Tongue (tissue), 2 donors: ENCODE data around the gene PLPPR5. TPM values are rescaled to one million over a fixed set of nuclear protein-coding genes. Genes with fewer than 3 reads are reported as not detected.
A peak's percentile ranks its signal among the peaks of the same experiment; 100 is the strongest.
"Not testable (repeated sequence)": the region's sequence is repeated elsewhere in the genome, so short reads cannot be mapped to it uniquely, and the experiment has no call there.

ENCODE experiments used
- DNase-seq: peaks from one replicate; pipeline ENCODE4 v3.0.0-alpha.2; 2015
- total RNA-seq: library from RNA; depleted of rRNA; stranded (reverse); fragments of >200 nt; gene quantifications from one replicate; pipeline ENCODE4 v1.2.3, GENCODE V29; 2014

Gene PLPPR5
- total RNA-seq, result 2.2 TPM

GRCh38 chr1:99004861-99005442 lies at the start of gene PLPPR5:
Gene PLPPR5 (minus strand): TSS chr1:99004861. CDS start chr1:99004671, 190 bp downstream.
- peak; percentile 20 for DNase-seq

- no peak for DNase-seq
Observed at GRCh38 chr1:99051611-99052283, 47.1 kb upstream of the PLPPR5 start.

- no peak for DNase-seq
Observed at GRCh38 chr1:99049745-99050144, 45.1 kb upstream of the PLPPR5 start.

- DNase-seq, result not testable (repeated sequence)
Observed at GRCh38 chr1:99036746-99037145, 32.1 kb upstream of the PLPPR5 start.

GRCh38 chr1:99018313-99018712 lies 13.7 kb upstream of the PLPPR5 start:
- DNase-seq, result no peak

GRCh38 chr1:99017655-99018054 lies 13.0 kb upstream of the PLPPR5 start:
- DNase-seq, result no peak

GRCh38 chr1:99010679-99011078 lies 6.0 kb upstream of the PLPPR5 start:
- DNase-seq, result no peak

- no peak for DNase-seq
Observed at GRCh38 chr1:99007366-99007765, 2.7 kb upstream of the PLPPR5 start.

GRCh38 chr1:99005537-99005942 lies 879 bp upstream of the PLPPR5 start:
- no peak for DNase-seq

GRCh38 chr1:99004254-99004860 lies 304 bp downstream of the PLPPR5 start:
- peak; percentile 38 for DNase-seq

- DNase-seq, result peak; percentile 3
Observed at GRCh38 chr1:99003581-99004253, 944 bp downstream of the PLPPR5 start.

GRCh38 chr1:98992844-98993243 lies 11.8 kb downstream of the PLPPR5 start:
- DNase-seq, result no peak

- no peak for DNase-seq
Observed at GRCh38 chr1:98991127-98992012, 13.3 kb downstream of the PLPPR5 start.

- no peak for DNase-seq
Observed at GRCh38 chr1:98989556-98989907, 15.1 kb downstream of the PLPPR5 start.

GRCh38 chr1:98988904-98989555 lies 15.6 kb downstream of the PLPPR5 start:
- DNase-seq, result no peak

GRCh38 chr1:98985687-98986086 lies 19.0 kb downstream of the PLPPR5 start:
- no peak for DNase-seq

GRCh38 chr1:98981917-98982513 lies 22.6 kb downstream of the PLPPR5 start:
- no peak for DNase-seq

- no peak for DNase-seq
Observed at GRCh38 chr1:98979463-98979862, 25.2 kb downstream of the PLPPR5 start.

- DNase-seq, result no peak
Observed at GRCh38 chr1:98975810-98976209, 28.9 kb downstream of the PLPPR5 start.

- peak; percentile 7 for DNase-seq
Observed at GRCh38 chr1:98975113-98975512, 29.5 kb downstream of the PLPPR5 start.

- DNase-seq, result peak; percentile 29
Observed at GRCh38 chr1:98969798-98970490, 34.7 kb downstream of the PLPPR5 start.
